Heart left ventricle (tissue), 13 donors: ENCODE data around the gene HOXC13.

Experiments
- CTCF ChIP-seq, 12 donors: fragments of 200-600 bp; sonication (generic) in 4 of 12; IDR thresholded peaks; one replicate each; pipeline versions ENCODE4 v1.5.0 to v1.8.0; 2018 to 2022; ENCODE audit warnings: antibody characterized with exemption in 12 of 12, mild to moderate bottlenecking in 5 of 12
- POLR2A ChIP-seq, 2 donors: fragments of 450-650 bp; IDR thresholded peaks; one replicate each; pipeline ENCODE4 v1.6.1; 2017; ENCODE audit warnings: antibody characterized with exemption in 2 of 2, mild to moderate bottlenecking in 2 of 2, moderate library complexity in 2 of 2
- donor health status: ischemic (EF 13 %, LVEDD 7.1; RV severe dilation, severe dysfunction).
- donor health status: DM: no; HTN: yes; CAD: no.
- donor health status: DM: no; HTN: no; CAD: no.
- donor health status: ischemic (EF 25% LVEDD 6.9; RV normal size, moderate dysfunction).
- donor health status: ischemic (EF 25% LVEDD 5.7; RV mildly dilated, moderate dysfunction).
- donor health status: ischemic (EF 35%, LVEDD 5.7; RV mildly dilated, moderate dysfunction).
- donor health status: nonischemic (EF 11% LVEDD 7.7; RV severe dilation, severe dysfunction).
- donor health status: DM: yes; HTN: yes; CAD: no.
- donor health status: PGD.
- donor health status: ischemic (EF 29% LVEDD 5.4; RV normal size, mild dysfunction).
- donor health status: nonischemic (EF 23%, LVEDD 6.1; RV moderate dilation, normal function).

- TF ChIP-seq POLR2A (IDR thresholded peaks at IDR 0.05) = no peak
- no peak for TF ChIP-seq CTCF (IDR thresholded peaks at IDR 0.05)
These were observed 26.9 kb downstream of the HOXC13 start for GRCh38 chr12:53965281-53966084.
